ENCODE data around the gene TUBA4B.

DNA sequence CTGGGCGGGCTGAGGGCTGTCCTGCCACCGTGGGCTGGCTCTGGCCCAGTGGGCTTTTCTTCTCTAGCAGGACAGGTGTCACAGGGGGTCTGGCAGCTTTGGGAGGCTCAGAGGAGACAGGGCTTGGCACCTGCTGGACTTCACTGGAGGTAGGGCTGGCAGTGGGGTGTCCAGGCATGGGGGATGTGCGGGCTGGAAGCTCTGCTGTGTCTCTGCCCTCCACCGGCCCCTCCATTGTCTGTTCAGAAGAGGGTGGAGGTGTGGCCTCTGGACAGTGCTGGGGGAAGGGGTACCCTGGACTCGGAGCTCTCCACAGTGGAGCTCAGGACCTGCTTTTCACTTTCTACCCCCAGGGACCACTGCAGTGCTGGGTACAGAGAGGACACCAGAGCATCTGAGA is 47.0 kb downstream of the TUBA4B start:
- TF ChIP-seq EZH2 (IDR thresholded peaks at IDR 0.05; ENCODE audit: borderline replicate concordance, low read depth, low read length, severe bottlenecking) (no peak), POLR2A (IDR thresholded peaks at IDR 0.05; ENCODE audit: low read depth, low read length) (no peak)

All from endothelial cell of umbilical vein (primary cell).